Fibroblast of pulmonary artery (primary cell): ENCODE results near the gene DOCK9.

ENCODE experiments used
- DNase-seq: peaks from one replicate; pipeline ENCODE4 v3.0.0-alpha.2; 2010; ENCODE audit warnings: low read depth
- H3K4me3 ChIP-seq: replicated peaks from 2 replicates; pipeline ENCODE4 v1.5.1; 2011; ENCODE audit warnings: low read depth, mild to moderate bottlenecking, control low read depth, low read length, moderate library complexity
- TF ChIP-seq, protein P1 (sequence below): IDR thresholded peaks from 2 replicates; pipeline ENCODE4 v1.5.1; 2011; ENCODE audit warnings: mild to moderate bottlenecking, control low read depth, low read length, inconsistent platforms; ENCODE audit errors: missing control alignments

The DOCK9 gene

DNA sequence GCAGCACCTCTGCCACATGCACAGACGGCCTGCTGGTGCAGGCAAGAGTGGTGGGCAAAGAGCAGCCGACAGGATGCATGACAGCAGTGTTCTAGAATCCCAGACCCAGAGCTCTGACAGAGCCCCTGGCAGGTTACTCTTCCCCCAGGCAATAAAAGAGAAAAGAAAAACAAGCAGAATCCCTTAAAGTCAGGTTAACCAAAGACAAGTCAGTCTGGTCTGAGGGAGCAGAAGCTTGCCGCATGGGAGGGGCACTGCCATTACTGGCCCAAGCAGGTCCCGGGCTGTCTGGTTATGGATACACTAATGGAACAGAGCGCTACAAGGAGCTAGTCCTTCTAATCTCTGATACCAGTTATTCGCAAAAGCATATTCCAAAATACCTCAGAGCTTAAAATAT lies 36.1 kb upstream of the DOCK9 start:
- TF ChIP-seq, protein P1, sequence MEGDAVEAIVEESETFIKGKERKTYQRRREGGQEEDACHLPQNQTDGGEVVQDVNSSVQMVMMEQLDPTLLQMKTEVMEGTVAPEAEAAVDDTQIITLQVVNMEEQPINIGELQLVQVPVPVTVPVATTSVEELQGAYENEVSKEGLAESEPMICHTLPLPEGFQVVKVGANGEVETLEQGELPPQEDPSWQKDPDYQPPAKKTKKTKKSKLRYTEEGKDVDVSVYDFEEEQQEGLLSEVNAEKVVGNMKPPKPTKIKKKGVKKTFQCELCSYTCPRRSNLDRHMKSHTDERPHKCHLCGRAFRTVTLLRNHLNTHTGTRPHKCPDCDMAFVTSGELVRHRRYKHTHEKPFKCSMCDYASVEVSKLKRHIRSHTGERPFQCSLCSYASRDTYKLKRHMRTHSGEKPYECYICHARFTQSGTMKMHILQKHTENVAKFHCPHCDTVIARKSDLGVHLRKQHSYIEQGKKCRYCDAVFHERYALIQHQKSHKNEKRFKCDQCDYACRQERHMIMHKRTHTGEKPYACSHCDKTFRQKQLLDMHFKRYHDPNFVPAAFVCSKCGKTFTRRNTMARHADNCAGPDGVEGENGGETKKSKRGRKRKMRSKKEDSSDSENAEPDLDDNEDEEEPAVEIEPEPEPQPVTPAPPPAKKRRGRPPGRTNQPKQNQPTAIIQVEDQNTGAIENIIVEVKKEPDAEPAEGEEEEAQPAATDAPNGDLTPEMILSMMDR: no peak
- no peak overlapping the region for H3K4me3 ChIP-seq
- DNase-seq: no peak

- H3K4me3 ChIP-seq: no peak overlapping the region
- DNase-seq: no peak
- TF ChIP-seq, protein P1: no peak
Observed at GRCh38 chr13:99012539-99012938, 34.7 kb upstream of the DOCK9 start.

GRCh38 chr13:99009987-99010551 lies 32.2 kb upstream of the DOCK9 start:
- TF ChIP-seq, protein P1: no peak
- H3K4me3 ChIP-seq: no peak overlapping the region
- DNase-seq: no peak

DNA sequence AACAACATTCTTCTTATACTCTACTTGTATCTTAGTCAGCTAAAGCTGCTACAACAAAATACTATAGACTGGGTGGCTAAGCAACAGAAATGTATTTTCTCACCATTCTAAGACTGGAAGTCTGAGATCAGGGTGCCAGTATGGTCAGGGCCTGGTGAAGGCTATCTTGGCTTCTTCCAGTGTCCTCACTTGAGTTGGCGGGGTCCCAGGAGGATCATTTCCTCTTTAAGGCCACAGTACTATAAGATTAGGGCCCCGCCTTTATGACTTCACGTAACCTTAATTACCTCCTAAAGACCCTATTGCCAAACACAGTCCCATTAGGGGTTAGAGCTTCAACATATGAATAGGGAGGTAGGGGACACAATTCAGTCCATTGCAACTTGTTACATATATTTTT lies 30.7 kb upstream of the DOCK9 start:
- no peak overlapping the region for H3K4me3 ChIP-seq
- no peak for DNase-seq
- TF ChIP-seq, protein P1: no peak

DNA sequence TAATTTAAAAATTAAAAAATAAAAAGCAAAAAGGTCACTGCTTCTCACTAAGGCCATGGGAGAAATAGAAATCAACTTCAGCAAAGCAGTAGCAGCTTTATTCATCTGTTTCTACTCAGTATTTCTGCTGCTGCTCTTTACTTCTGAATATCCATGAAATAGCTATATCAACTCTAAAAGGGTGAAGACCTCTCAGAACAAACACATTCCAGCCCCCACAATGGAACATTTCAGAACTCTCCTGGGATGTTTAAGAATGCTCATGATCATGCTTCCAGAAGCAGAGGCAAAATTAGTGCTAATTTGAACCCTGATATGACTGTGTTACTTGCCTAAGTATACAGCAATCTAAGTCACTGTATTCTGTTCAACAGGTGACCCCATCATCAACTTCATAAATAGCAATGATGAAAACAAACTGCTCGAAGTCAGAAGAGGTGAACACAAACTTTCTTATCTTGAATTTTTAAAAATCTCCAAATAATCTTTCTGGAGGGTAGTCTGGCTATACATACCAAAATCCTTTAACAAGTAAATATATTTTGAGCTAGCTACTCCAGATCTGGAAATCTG lies 29.6 kb upstream of the DOCK9 start:
- TF ChIP-seq, protein P1: no peak
- no peak overlapping the region for H3K4me3 ChIP-seq

DNA sequence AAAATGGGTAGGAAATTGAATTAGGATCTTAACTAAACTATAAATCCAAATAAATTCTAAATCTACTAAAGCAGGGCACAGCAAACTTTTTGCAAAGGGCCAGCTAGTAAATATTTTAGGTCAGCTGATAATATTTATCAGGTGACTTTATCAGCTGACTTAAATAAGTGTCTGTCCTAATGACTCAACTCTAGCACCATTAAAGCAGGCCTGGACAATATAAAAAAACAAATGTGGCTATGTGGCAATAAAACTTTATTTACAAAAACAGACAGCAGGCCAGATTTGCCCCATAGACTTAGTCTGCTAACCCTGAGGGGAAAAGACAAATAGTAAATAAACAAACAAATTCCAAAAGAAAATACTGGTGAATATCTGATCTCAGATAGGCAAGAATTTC lies 27.7 kb upstream of the DOCK9 start:
- no peak overlapping the region for H3K4me3 ChIP-seq
- TF ChIP-seq, protein P1: no peak
- no peak for DNase-seq

More for the DNA sequence above, 29.6 kb upstream of the DOCK9 start:
- DNase-seq: no peak

DNA sequence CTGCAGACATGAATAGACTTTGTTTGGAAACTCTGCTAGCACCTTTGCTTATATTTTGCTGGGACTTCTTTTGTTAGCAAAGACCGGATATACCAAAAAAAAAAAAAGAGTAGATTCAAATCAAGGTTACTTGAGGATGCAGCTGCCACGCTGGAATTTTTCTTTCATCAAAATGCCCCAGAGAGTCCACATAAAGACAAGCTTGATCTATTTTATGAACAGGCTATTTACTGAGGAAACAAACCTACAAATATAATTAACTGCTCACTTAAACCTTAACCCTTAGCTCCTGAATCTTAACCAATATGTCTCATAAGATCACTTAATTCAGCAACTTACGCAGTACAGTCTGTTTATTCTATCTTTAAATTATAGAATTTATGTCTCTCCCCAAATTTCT lies 27.1 kb upstream of the DOCK9 start:
- TF ChIP-seq, protein P1: no peak
- H3K4me3 ChIP-seq: no peak overlapping the region
- no peak for DNase-seq
